ENCODE data around the gene CRISP1.

DNA sequence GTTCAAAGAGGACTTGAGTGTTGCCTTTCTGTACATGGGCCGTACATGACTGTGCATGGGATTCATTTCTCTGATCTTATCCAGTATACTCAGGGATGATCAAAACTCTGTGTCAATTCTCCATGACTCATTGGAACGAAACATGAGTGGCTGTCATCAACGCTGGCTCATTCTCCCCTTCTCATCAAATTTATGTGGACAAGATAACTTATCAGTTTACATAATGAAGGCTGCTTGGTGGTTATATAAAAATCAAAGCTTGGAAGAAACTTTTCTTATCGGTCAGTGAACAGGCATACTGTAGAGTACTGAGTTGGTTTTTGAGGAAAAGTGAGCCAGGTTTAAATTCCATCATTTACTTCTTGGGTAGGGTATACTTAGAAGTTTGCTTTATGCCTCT is 24.9 kb downstream of the CRISP1 start:
- TF ChIP-seq, protein P1, sequence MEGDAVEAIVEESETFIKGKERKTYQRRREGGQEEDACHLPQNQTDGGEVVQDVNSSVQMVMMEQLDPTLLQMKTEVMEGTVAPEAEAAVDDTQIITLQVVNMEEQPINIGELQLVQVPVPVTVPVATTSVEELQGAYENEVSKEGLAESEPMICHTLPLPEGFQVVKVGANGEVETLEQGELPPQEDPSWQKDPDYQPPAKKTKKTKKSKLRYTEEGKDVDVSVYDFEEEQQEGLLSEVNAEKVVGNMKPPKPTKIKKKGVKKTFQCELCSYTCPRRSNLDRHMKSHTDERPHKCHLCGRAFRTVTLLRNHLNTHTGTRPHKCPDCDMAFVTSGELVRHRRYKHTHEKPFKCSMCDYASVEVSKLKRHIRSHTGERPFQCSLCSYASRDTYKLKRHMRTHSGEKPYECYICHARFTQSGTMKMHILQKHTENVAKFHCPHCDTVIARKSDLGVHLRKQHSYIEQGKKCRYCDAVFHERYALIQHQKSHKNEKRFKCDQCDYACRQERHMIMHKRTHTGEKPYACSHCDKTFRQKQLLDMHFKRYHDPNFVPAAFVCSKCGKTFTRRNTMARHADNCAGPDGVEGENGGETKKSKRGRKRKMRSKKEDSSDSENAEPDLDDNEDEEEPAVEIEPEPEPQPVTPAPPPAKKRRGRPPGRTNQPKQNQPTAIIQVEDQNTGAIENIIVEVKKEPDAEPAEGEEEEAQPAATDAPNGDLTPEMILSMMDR (conservative IDR thresholded peaks at IDR 0.05; ENCODE audit: low read length), result no peak
- no peak for TF ChIP-seq EZH2phosphoT487 (IDR thresholded peaks at IDR 0.05; ENCODE audit: borderline replicate concordance, low read depth, low read length)

All from OCI-LY7 (cell line).